NCI-H1092 treated with DMSO at 0.1 percent for 48 hours (cell line): Measurements from ENCODE around the gene HNRNPC.
"Not testable (repeated sequence)": the region's sequence is repeated elsewhere in the genome, so short reads cannot be mapped to it uniquely, and the experiment has no call there.

Source experiments
- DNase-seq: peaks from one replicate; lab custom pipeline; 2025; lab: John Stamatoyannopoulos, UW

The HNRNPC gene

GRCh38 chr14:21268617-21269251 is 508 bp downstream of the HNRNPC start:
- peak; percentile 61 for DNase-seq

- peak; percentile 30 for DNase-seq
Observed at GRCh38 chr14:21267886-21268616, 1.2 kb downstream of the HNRNPC start.

- DNase-seq = no peak
Observed at GRCh38 chr14:21267431-21267845, 1.8 kb downstream of the HNRNPC start.

GRCh38 chr14:21264025-21264801 is 5.0 kb downstream of the HNRNPC start:
- no peak for DNase-seq

- DNase-seq = no peak
Observed at GRCh38 chr14:21263284-21264024, 5.8 kb downstream of the HNRNPC start.

GRCh38 chr14:21262410-21262809 is 6.8 kb downstream of the HNRNPC start:
- no peak for DNase-seq

GRCh38 chr14:21261824-21262223 is 7.4 kb downstream of the HNRNPC start:
- no peak for DNase-seq

- DNase-seq = no peak
Observed at GRCh38 chr14:21258889-21259787, 10.1 kb downstream of the HNRNPC start.

- no peak for DNase-seq
Observed at GRCh38 chr14:21258005-21258888, 11.0 kb downstream of the HNRNPC start.

GRCh38 chr14:21257394-21257909 is 11.8 kb downstream of the HNRNPC start:
- DNase-seq = no peak

- DNase-seq = no peak
Observed at GRCh38 chr14:21256539-21257393, 12.5 kb downstream of the HNRNPC start.

GRCh38 chr14:21256102-21256447 is 13.2 kb downstream of the HNRNPC start:
- DNase-seq = not testable (repeated sequence)

- no peak for DNase-seq
Observed at GRCh38 chr14:21255385-21256101, 13.7 kb downstream of the HNRNPC start.

- no peak for DNase-seq
Observed at GRCh38 chr14:21252149-21252548, 17.1 kb downstream of the HNRNPC start.

- no peak for DNase-seq
Observed at GRCh38 chr14:21251215-21251614, 18.0 kb downstream of the HNRNPC start.

- DNase-seq = no peak
Observed at GRCh38 chr14:21248739-21249411, 20.4 kb downstream of the HNRNPC start.

- DNase-seq = no peak
Observed at GRCh38 chr14:21248338-21248737, 20.9 kb downstream of the HNRNPC start.

- DNase-seq = no peak
Observed at GRCh38 chr14:21245813-21246212, 23.4 kb downstream of the HNRNPC start.
